Activated naive CD4-positive, alpha-beta T cell (primary cell): ENCODE data around the gene SYNE1.
"Not testable (repeated sequence)": the region's sequence is repeated elsewhere in the genome, so short reads cannot be mapped to it uniquely, and the experiment has no call there.

ENCODE experiments used
- DNase-seq, 4 experiments: peaks; one replicate each; lab custom pipeline; 2025; lab: John Stamatoyannopoulos, UW

Gene SYNE1

GRCh38 chr6:152423216-152424103 lies 213.7 kb downstream of the SYNE1 start:
- DNase-seq = no peak

- not testable (repeated sequence) for DNase-seq
Observed at GRCh38 chr6:152421496-152421895, 215.7 kb downstream of the SYNE1 start.

GRCh38 chr6:152420696-152421095 lies 216.5 kb downstream of the SYNE1 start:
- DNase-seq = no peak

GRCh38 chr6:152418551-152418950 lies 218.6 kb downstream of the SYNE1 start:
- DNase-seq = no peak

GRCh38 chr6:152416652-152417051 lies 220.5 kb downstream of the SYNE1 start:
- DNase-seq = no peak

- DNase-seq = no peak
Observed at GRCh38 chr6:152404936-152405595, 232.1 kb downstream of the SYNE1 start.

- DNase-seq = no peak
Observed at GRCh38 chr6:152404086-152404857, 232.9 kb downstream of the SYNE1 start.

GRCh38 chr6:152402791-152403190 lies 234.4 kb downstream of the SYNE1 start:
- DNase-seq = no peak

GRCh38 chr6:152401978-152402377 lies 235.2 kb downstream of the SYNE1 start:
- no peak for DNase-seq

GRCh38 chr6:152399399-152399798 lies 237.8 kb downstream of the SYNE1 start:
- no peak for DNase-seq

GRCh38 chr6:152398993-152399392 lies 238.2 kb downstream of the SYNE1 start:
- no peak for DNase-seq

GRCh38 chr6:152398316-152398715 lies 238.8 kb downstream of the SYNE1 start:
- no peak for DNase-seq

- DNase-seq = no peak
Observed at GRCh38 chr6:152394303-152394702, 242.9 kb downstream of the SYNE1 start.

GRCh38 chr6:152391179-152391880 lies 245.8 kb downstream of the SYNE1 start:
- no peak for DNase-seq

GRCh38 chr6:152387091-152387490 lies 250.1 kb downstream of the SYNE1 start:
- DNase-seq = no peak

GRCh38 chr6:152386131-152386530 lies 251.0 kb downstream of the SYNE1 start:
- no peak for DNase-seq

- DNase-seq = no peak
Observed at GRCh38 chr6:152380993-152381898, 255.9 kb downstream of the SYNE1 start.

GRCh38 chr6:152380351-152380767 lies 256.8 kb downstream of the SYNE1 start:
- DNase-seq = no peak

GRCh38 chr6:152379423-152379822 lies 257.7 kb downstream of the SYNE1 start:
- DNase-seq = no peak

- no peak for DNase-seq
Observed at GRCh38 chr6:152378169-152378568, 259.0 kb downstream of the SYNE1 start.

- DNase-seq = no peak
Observed at GRCh38 chr6:152375197-152375596, 262.0 kb downstream of the SYNE1 start.
